Kidney epithelial cell (primary cell): ENCODE data around the gene TIMM23B. TPM values are rescaled to one million over a fixed set of nuclear protein-coding genes. Genes with fewer than 3 reads are reported as not detected.
"Not testable (repeated sequence)": the region's sequence is repeated elsewhere in the genome, so short reads cannot be mapped to it uniquely, and the experiment has no call there.

Source experiments
- DNase-seq: peaks from one replicate; pipeline ENCODE4 v3.0.0-alpha.2; 2010; ENCODE audit warnings: low read depth
- H3K27me3 ChIP-seq: 2 replicates; pipeline ENCODE4 v1.6.0; 2011; ENCODE audit warnings: low read length; ENCODE audit not compliant: control insufficient read depth, insufficient read depth
- H3K36me3 ChIP-seq: 2 replicates; pipeline ENCODE4 v1.5.1; 2011; ENCODE audit warnings: low read length; ENCODE audit not compliant: control insufficient read depth, insufficient read depth
- H3K4me3 ChIP-seq: 2 replicates; pipeline ENCODE4 v1.5.1; 2011; ENCODE audit warnings: low read depth, mild to moderate bottlenecking, control low read depth, low read length
- CTCF ChIP-seq: IDR thresholded peaks from 2 replicates; pipeline ENCODE4 v1.5.1; 2011; ENCODE audit warnings: mild to moderate bottlenecking, moderate library complexity, low read length, control low read depth, inconsistent platforms; ENCODE audit not compliant: insufficient read depth, poor library complexity, severe bottlenecking
- total RNA-seq: library from RNA; depleted of rRNA; stranded (reverse); fragments of >200 nt; gene quantifications from 2 replicates; pipeline ENCODE4 v1.2.3, GENCODE V29; 2015

Gene TIMM23B
- total RNA-seq, 1 donor from 2014 or later: 17.4 TPM

GRCh38 chr10:50019279-50019678 is 77.4 kb downstream of the TIMM23B start:
- not testable (repeated sequence) for H3K27me3 ChIP-seq, H3K4me3 ChIP-seq, H3K36me3 ChIP-seq, DNase-seq

GRCh38 chr10:50020451-50021024 is 78.7 kb downstream of the TIMM23B start:
- DNase-seq, H3K36me3 ChIP-seq, H3K27me3 ChIP-seq, H3K4me3 ChIP-seq: not testable (repeated sequence)

- no peaks in the 10 kb centered on the region for H3K36me3 ChIP-seq
- peaks cover 11% of the 10 kb centered on the region for H3K27me3 ChIP-seq
- no peak for DNase-seq
- no peak for TF ChIP-seq CTCF
- no peak overlapping the region for H3K4me3 ChIP-seq
These were observed 79.8 kb downstream of the TIMM23B start for GRCh38 chr10:50021646-50022045.

Other genes starting within 250 kb of the TIMM23B start
- gene OGDHL, start 179.7 kb upstream of the TIMM23B start, total RNA-seq: 1.7 and 2.2 TPM in 2 replicates
- gene PARG, start within 50 bp of the TIMM23B start, total RNA-seq: 28.9 and 29.3 TPM in 2 replicates
- gene AGAP6, start 46.4 kb downstream of the TIMM23B start, total RNA-seq: 4.7 and 8.6 TPM in 2 replicates
- gene WASHC2A, start 125.9 kb downstream of the TIMM23B start, total RNA-seq: 52.6 and 53.7 TPM in 2 replicates